GM21526 (cell line): Measurements from ENCODE around the gene RNF112.
"Not testable (repeated sequence)": the region's sequence is repeated elsewhere in the genome, so short reads cannot be mapped to it uniquely, and the experiment has no call there.

Source experiments
- ATAC-seq: cut with Tn5 transposase; IDR thresholded peaks from one replicate; pipeline ENCODE4 v1.9.1; 2021; ENCODE audit warnings: moderate library complexity; ENCODE audit not compliant: unreplicated experiment, low FRiP score

The RNF112 gene

GRCh38 chr17:19442731-19443130, 31.7 kb downstream of the RNF112 start:
- no peak for ATAC-seq

GRCh38 chr17:19443148-19443547, 32.1 kb downstream of the RNF112 start:
- no peak for ATAC-seq

GRCh38 chr17:19445105-19445504, 34.1 kb downstream of the RNF112 start:
- no peak for ATAC-seq

- not testable (repeated sequence) for ATAC-seq
Observed at GRCh38 chr17:19446577-19446976, 35.5 kb downstream of the RNF112 start.

- ATAC-seq = no peak
Observed at GRCh38 chr17:19447085-19447583, 36.1 kb downstream of the RNF112 start.

GRCh38 chr17:19448341-19449268, 37.6 kb downstream of the RNF112 start:
- no peak for ATAC-seq

- no peak for ATAC-seq
Observed at GRCh38 chr17:19449656-19450055, 38.6 kb downstream of the RNF112 start.

- no peak for ATAC-seq
Observed at GRCh38 chr17:19453296-19453695, 42.3 kb downstream of the RNF112 start.

GRCh38 chr17:19454074-19454473, 43.0 kb downstream of the RNF112 start:
- ATAC-seq = no peak

- no peak for ATAC-seq
Observed at GRCh38 chr17:19456016-19456927, 45.2 kb downstream of the RNF112 start.

GRCh38 chr17:19457046-19457445, 46.0 kb downstream of the RNF112 start:
- no peak for ATAC-seq

GRCh38 chr17:19457830-19458271, 46.8 kb downstream of the RNF112 start:
- ATAC-seq = no peak

GRCh38 chr17:19458481-19458880, 47.4 kb downstream of the RNF112 start:
- not testable (repeated sequence) for ATAC-seq

- ATAC-seq = not testable (repeated sequence)
Observed at GRCh38 chr17:19459018-19459655, 48.1 kb downstream of the RNF112 start.

GRCh38 chr17:19460700-19461099, 49.7 kb downstream of the RNF112 start:
- no peak for ATAC-seq

GRCh38 chr17:19461116-19461515, 50.1 kb downstream of the RNF112 start:
- no peak for ATAC-seq

GRCh38 chr17:19461681-19462080, 50.6 kb downstream of the RNF112 start:
- ATAC-seq = no peak

- ATAC-seq = not testable (repeated sequence)
Observed at GRCh38 chr17:19462456-19463035, 51.5 kb downstream of the RNF112 start.

- ATAC-seq = no peak
Observed at GRCh38 chr17:19464031-19465026, 53.3 kb downstream of the RNF112 start.
